Cardiac fibroblast (primary cell): ENCODE data around the gene BTBD9.

Experiments used
- DNase-seq, 2 donors: peaks; one replicate each; pipeline versions ENCODE4 v3.0.0 to v3.0.0-alpha.2; 2010; ENCODE audit warnings: low read depth in 2 of 2
- H3K4me3 ChIP-seq, 2 donors: replicated peaks in 1 of 2; 1 replicate in 1 of 2; 2 replicates in 1 of 2; pipeline ENCODE4 v1.5.1; 2011; ENCODE audit warnings: low read depth in 2 of 2, low read length in 2 of 2, mild to moderate bottlenecking in 2 of 2, moderate library complexity in 1 of 2
- TF ChIP-seq, protein P1 (sequence below): IDR thresholded peaks from one replicate; pipeline ENCODE4 v1.5.1; 2011; ENCODE audit warnings: low read depth, mild to moderate bottlenecking, low read length, inconsistent platforms

Gene BTBD9

DNA sequence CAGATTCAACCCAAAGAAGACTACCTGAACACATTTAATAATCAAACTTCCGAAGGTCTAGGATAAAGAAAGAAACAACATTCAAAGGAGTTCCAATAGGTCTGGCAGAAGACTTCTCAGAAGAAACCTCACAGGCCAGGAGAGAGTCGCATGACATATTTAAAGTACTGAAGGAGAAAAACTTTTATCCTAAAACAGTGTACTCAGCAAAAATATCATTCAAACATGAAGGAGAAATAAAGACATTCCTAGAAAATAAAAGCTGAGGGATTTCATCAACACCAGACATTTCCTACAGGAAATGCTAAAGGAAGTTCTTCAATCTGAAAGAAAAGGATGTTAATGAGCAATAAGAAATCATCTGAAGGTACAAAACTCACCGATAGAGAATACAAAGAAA, 108.6 kb downstream of the BTBD9 start:
- H3K4me3 ChIP-seq: no peak overlapping the region
- DNase-seq: no peak
- TF ChIP-seq, protein P1, sequence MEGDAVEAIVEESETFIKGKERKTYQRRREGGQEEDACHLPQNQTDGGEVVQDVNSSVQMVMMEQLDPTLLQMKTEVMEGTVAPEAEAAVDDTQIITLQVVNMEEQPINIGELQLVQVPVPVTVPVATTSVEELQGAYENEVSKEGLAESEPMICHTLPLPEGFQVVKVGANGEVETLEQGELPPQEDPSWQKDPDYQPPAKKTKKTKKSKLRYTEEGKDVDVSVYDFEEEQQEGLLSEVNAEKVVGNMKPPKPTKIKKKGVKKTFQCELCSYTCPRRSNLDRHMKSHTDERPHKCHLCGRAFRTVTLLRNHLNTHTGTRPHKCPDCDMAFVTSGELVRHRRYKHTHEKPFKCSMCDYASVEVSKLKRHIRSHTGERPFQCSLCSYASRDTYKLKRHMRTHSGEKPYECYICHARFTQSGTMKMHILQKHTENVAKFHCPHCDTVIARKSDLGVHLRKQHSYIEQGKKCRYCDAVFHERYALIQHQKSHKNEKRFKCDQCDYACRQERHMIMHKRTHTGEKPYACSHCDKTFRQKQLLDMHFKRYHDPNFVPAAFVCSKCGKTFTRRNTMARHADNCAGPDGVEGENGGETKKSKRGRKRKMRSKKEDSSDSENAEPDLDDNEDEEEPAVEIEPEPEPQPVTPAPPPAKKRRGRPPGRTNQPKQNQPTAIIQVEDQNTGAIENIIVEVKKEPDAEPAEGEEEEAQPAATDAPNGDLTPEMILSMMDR: no peak

DNA sequence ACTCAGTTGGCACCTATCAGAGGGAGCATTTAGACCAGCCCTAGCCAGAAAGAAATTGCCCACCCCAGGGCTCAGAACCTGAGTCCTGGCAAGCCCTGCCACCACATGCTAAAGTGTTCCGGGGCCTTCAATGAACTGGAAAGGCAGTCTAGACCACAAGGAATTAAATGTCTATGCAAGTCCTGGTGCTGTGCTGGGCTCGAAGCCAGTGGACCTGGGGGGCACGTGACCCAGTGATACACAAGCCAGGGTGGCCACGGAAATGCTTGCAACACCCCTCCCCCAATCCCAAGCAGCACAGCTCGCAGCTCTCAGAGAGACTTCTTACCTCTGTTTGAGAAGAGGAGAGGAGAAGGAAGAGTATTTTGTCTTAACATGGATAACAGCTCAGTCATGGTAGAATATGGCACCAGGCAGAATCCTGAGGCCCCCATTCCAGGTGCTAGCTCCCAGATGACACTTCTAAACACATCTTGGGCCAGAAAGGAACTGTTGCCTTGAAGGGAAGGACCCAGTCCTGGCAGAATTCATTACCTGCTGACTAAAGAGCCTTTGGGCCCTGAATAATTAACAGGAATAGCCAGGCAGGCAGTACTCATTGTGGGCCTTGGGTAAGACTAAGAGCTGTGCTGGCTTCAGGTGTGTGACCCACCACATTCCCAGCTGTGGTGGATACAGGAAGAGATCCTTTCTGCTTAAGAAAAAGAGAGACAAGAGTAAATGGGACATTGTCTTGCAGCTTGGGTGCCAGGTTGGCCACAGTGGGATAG, 111.3 kb downstream of the BTBD9 start:
- TF ChIP-seq, protein P1: no peak
- DNase-seq: peak in 1 of 2 donors; percentile 9
- no peak overlapping the region for H3K4me3 ChIP-seq

DNA sequence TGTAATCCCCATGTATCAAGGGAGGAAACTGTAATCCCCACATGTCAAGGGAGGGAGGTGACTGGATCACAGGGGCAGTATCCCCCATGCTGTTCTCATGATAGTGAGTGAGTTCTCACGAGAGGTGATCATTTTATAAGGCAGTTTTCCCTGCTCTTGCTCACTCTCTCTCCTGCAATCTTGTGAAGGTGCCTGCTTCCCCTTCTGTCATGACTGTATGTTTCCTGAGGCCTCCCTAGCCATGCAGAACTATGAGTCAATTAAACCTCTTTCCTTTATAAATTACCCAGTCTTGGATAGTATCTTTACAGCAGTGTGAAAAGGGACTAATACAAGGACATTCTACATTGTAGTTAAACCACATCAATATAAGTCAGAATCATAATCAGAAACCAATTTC, 112.4 kb downstream of the BTBD9 start:
- DNase-seq: no peak
- H3K4me3 ChIP-seq: no peak overlapping the region
- TF ChIP-seq, protein P1: no peak

DNA sequence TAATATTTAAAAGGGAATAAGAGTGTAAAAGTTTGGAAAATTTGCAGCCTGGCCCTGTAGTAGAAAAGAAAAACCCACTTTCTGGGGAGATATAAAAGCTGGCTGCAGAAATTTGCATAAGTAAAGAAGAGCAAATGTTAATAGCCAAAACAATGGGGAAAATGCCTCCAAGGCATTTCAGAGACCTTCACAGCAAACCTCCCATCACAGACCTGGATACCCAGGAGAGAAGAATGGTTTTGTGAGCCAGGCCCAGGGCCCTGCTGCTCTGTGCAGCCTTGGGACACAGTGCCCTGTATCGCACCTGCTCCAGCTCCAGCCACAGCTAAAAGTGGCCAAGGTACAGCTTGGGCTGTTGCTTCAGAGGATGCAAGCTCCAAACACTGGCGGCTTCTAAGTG, 113.8 kb downstream of the BTBD9 start:
- no peak for DNase-seq
- TF ChIP-seq, protein P1: no peak
- no peak overlapping the region for H3K4me3 ChIP-seq

DNA sequence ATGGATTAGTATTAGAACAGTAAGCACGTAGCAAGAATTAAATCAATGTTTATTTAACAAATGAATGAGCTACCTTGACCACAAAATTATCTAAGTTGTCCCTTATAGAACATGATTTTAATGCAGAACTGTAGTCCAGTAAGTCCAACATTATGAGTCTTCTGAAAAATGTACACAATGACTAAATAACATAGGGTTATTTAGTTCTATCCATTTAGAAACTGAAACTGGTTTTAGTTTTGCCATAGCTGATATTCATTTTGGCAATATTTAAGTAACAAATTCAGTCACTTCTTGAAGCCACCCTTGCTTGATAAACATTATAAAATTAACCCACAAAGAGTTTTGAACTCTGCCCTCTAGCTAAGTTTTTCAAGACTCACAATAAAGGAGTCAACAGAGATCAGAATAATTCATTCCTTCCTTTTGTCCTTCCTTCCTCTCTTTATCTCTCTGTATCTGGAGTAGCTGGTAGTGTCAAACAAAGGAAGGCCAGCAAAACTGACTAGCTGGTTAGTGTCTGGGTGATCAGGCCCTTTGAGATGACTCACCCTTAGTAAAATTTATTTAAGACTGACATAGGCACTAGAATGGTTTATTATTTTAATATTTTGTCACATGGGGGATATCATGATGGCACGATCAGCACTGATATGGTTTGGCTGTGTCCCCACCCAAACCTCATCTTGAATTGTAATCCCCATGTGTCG, 115.1 kb downstream of the BTBD9 start:
- peak in 1 of 2 donors; percentile 33 for DNase-seq
- no peak overlapping the region for H3K4me3 ChIP-seq
- TF ChIP-seq, protein P1: no peak

DNA sequence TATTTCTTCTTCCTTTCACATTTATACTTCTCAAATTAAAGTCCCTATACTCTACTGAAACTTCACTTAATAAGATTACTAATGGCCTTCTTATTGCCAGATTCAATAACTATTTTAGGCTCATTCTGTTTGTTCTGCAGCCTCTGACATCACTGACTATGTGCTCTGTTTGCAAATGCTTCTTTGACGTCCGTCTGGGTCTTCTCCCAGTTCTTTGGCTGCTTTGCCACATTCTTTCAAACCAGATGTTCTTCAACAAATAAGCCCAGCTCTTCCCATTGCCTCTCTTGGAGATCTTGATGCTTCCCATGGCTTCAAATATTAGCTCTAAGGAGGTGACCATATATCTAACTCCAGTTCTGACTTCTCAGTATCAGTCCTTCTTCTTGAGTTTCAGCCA, 117.4 kb downstream of the BTBD9 start:
- no peak overlapping the region for H3K4me3 ChIP-seq
- peak; percentile 70 to 77 for DNase-seq
- TF ChIP-seq, protein P1: no peak
